Measurements from ENCODE around the gene SLC9A8.
A peak's percentile ranks its signal among the peaks of the same experiment; 100 is the strongest.

SLC9A8 gene

GRCh38 chr20:49936153-49937026 is 123.8 kb downstream of the SLC9A8 start, which contains the start of gene RNF114:
RNF114 (plus strand) TSS chr20:49936397; CDS start chr20:49936413, 16 bp downstream.
- peak within 1 kb of the TSS; percentile 63 for H3K27ac ChIP-seq (ENCODE audit: low read length)
- H3F3A ChIP-seq (ENCODE audit: insufficient read depth, low read length): peaks cover 16% of the 10 kb centered on the region
- no peaks in the 10 kb centered on the region for H3K36me3 ChIP-seq (replicated peaks; ENCODE audit: insufficient read depth, low read length)
- peaks cover 50% of the 10 kb centered on the region for H3K79me2 ChIP-seq (ENCODE audit: low read length)
- H3K9me2 ChIP-seq (replicated peaks; ENCODE audit: insufficient read depth, low read length): no peaks in the 10 kb centered on the region
- H3K4me3 ChIP-seq (ENCODE audit: low read length): peak within 1 kb of the TSS; percentile 90
- TF ChIP-seq CTCF (IDR thresholded peaks at IDR 0.05; ENCODE audit: low read length) (no peak), EZH2phosphoT487 (IDR thresholded peaks at IDR 0.05; ENCODE audit: low read length) (no peak), EZH2 (optimal IDR thresholded peaks at IDR 0.05; ENCODE audit: low read depth, low read length) (no peak)
- no peaks in the 10 kb centered on the region for H3K27me3 ChIP-seq (replicated peaks; ENCODE audit: insufficient read depth, low read length)
- H3K4me1 ChIP-seq (ENCODE audit: low read length): peaks cover 10% of the 10 kb centered on the region
- H3K9ac ChIP-seq (ENCODE audit: low read length): peak within 1 kb of the TSS; percentile 92
- no peaks in the 10 kb centered on the region for H4K20me1 ChIP-seq (ENCODE audit: insufficient read depth, low read length)
- no peaks in the 10 kb centered on the region for H3K9me3 ChIP-seq (replicated peaks; ENCODE audit: insufficient read depth, low read length)
- DNase-seq: peak; percentile 93
- peak within 1 kb of the TSS; percentile 93 for H2AFZ ChIP-seq (ENCODE audit: low read length)
- H3K4me2 ChIP-seq (ENCODE audit: low read depth, low read length): peak within 1 kb of the TSS; percentile 81

- Histone ChIP-seq H3K4me2 (ENCODE audit: low read depth, low read length) (peak overlapping the region; percentile 81), H3K36me3 (replicated peaks; ENCODE audit: insufficient read depth, low read length) (no peaks in the 10 kb centered on the region), H2AFZ (ENCODE audit: low read length) (peak overlapping the region; percentile 81; the same call in 1 of the 2 replicates), H3K27me3 (replicated peaks; ENCODE audit: insufficient read depth, low read length) (no peaks in the 10 kb centered on the region), H3K9me2 (replicated peaks; ENCODE audit: insufficient read depth, low read length) (no peaks in the 10 kb centered on the region), H3K79me2 (ENCODE audit: low read length) (peaks cover 59% of the 10 kb centered on the region), H3F3A (ENCODE audit: insufficient read depth, low read length) (peaks cover 16% of the 10 kb centered on the region), H3K27ac (ENCODE audit: low read length) (peak overlapping the region; percentile 43; the same call in 1 of the 2 replicates), H4K20me1 (ENCODE audit: insufficient read depth, low read length) (no peaks in the 10 kb centered on the region; the same call in 1 of the 2 replicates), H3K9me3 (replicated peaks; ENCODE audit: insufficient read depth, low read length) (no peaks in the 10 kb centered on the region), H3K4me3 (ENCODE audit: low read length) (peak overlapping the region; percentile 90), H3K4me1 (ENCODE audit: low read length) (peaks cover 10% of the 10 kb centered on the region), H3K9ac (ENCODE audit: low read length) (peak overlapping the region; percentile 92)
- peak; percentile 10 for DNase-seq
- TF ChIP-seq EZH2 (optimal IDR thresholded peaks at IDR 0.05; ENCODE audit: low read depth, low read length) (no peak), EZH2phosphoT487 (IDR thresholded peaks at IDR 0.05; ENCODE audit: low read length) (no peak), CTCF (IDR thresholded peaks at IDR 0.05; ENCODE audit: low read length) (no peak)
Observed at GRCh38 chr20:49937027-49937929, 124.7 kb downstream of the SLC9A8 start.

- Histone ChIP-seq H3K9ac (ENCODE audit: low read length) (no peak overlapping the region), H2AFZ (ENCODE audit: low read length) (no peak overlapping the region), H3K27ac (ENCODE audit: low read length) (no peak overlapping the region), H3K9me3 (replicated peaks; ENCODE audit: insufficient read depth, low read length) (no peaks in the 10 kb centered on the region), H3F3A (ENCODE audit: insufficient read depth, low read length) (peaks cover 16% of the 10 kb centered on the region), H3K4me2 (ENCODE audit: low read depth, low read length) (peak overlapping the region; percentile 81; the same call in 1 of the 2 replicates), H3K36me3 (replicated peaks; ENCODE audit: insufficient read depth, low read length) (no peaks in the 10 kb centered on the region; the same call in 1 of the 2 replicates), H3K9me2 (replicated peaks; ENCODE audit: insufficient read depth, low read length) (no peaks in the 10 kb centered on the region), H3K4me1 (ENCODE audit: low read length) (peaks cover 10% of the 10 kb centered on the region), H4K20me1 (ENCODE audit: insufficient read depth, low read length) (no peaks in the 10 kb centered on the region; the same call in 1 of the 2 replicates), H3K27me3 (replicated peaks; ENCODE audit: insufficient read depth, low read length) (no peaks in the 10 kb centered on the region), H3K79me2 (ENCODE audit: low read length) (peaks cover 71% of the 10 kb centered on the region), H3K4me3 (ENCODE audit: low read length) (no peak overlapping the region)
- TF ChIP-seq EZH2 (optimal IDR thresholded peaks at IDR 0.05; ENCODE audit: low read depth, low read length): no peak
- TF ChIP-seq EZH2phosphoT487 (IDR thresholded peaks at IDR 0.05; ENCODE audit: low read length): no peak
- no peak for TF ChIP-seq CTCF (IDR thresholded peaks at IDR 0.05; ENCODE audit: low read length)
- no peak for DNase-seq
Observed at GRCh38 chr20:49938173-49939163, 125.8 kb downstream of the SLC9A8 start.

Data from MM.1S (cell line).